ENCODE results near the gene TTLL5.

GRCh38 chr14:75732888-75733287 lies 71.8 kb downstream of the TTLL5 start:
- TF ChIP-seq EZH2 (IDR thresholded peaks at IDR 0.05; ENCODE audit: low read length, unreplicated experiment): no peak
- no peak for TF ChIP-seq CTCF (conservative IDR thresholded peaks at IDR 0.05; ENCODE audit: low read depth, low read length)

Measured in PC-3 (cell line).